DMS114 treated with DMSO at 0.1 percent for 48 hours (cell line): ENCODE results near the gene ZKSCAN8.

Experiments
- DNase-seq: peaks from one replicate; lab custom pipeline; 2025; ENCODE audit not compliant: unreplicated experiment; lab: John Stamatoyannopoulos, UW

Gene ZKSCAN8

DNA sequence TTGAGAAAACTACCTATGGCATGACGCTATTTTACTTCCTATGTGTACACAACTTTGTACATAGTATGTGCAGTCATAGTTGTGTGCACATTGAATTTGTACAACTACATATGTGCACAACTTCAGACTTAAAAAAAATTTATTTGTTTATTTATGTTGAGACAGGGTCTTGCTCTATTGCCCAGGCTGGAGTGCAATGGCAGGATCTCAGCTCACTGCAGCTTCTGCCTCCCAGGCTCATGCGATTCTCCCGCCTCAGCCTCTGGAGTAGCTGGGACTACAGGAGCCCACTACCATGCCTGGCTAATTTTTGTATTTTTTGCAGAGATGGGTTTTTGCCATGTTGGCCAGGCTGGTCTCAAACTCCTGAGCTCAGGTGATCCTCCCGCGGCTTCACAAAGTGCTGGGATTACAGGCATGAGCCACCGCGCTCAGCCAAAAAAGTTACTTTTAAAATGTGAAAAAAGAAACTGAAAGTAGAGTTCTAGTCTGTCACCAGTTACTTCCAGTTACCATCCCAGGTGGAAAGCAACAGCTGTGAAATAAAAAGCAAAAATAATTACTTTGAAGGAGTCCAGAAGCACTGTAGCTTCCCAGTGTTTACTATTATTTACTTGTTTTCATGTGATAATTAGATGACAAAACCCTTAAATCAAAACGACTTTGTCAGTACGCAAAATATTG, 1.7 kb upstream of the ZKSCAN8 start:
- DNase-seq = no peak

DNA sequence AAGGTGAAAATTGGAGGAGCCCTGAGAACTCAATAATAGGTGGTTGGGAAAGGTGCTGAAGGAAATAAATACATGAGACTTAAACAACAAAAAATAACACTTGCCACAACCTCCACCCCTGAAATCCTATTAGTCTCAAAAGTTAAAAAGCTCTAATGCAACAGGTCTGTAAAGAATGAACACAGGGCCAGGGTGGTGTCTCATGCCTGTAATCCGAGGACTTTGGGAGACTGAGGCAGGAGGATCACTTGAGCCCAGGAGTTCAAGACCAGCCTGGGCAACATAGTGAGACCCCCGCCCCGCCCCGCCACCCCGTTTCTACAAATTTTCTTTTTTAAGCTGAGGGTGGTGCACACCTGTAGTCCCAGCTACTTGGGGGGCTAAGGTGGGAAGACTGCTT, 1.1 kb upstream of the ZKSCAN8 start:
- no peak for DNase-seq

DNA sequence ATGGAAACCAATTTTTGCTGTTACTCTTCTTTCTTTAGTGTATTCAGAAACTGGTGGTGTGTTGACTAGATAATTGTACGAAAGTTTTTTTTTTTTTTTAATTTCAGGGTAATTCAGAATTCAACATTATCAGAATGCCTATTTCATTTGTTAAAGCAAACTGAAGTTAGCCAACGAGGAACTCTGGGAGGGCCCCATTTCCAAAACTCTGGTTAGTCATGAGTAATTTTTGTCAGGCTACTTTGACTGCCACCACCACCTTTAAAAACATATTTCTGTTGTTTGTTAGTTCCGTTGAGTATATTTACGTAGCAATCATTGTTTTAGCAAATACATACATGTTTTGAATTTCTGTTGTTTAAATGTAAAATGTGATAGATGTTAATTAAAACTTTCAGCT, 763 bp downstream of the ZKSCAN8 start:
- no peak for DNase-seq

DNA sequence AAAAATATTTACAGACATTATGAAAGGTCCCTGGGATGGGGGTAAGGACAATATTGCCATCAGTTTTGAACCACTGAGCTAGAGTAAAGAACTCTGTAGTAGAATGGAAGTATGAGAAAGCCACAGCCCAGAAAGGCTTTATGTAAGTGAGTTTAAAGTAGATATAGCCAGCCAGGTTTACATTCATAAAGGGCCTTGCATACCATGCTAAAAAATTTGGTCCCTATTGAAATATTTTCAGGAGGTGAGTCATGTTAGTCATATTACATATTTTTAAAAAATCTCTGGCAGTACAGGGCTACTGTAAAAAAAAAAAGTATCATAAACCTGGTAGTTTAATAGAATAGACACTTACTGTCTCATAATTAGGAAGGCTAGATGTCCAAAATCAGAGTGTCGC, 3.5 kb downstream of the ZKSCAN8 start:
- no peak for DNase-seq

DNA sequence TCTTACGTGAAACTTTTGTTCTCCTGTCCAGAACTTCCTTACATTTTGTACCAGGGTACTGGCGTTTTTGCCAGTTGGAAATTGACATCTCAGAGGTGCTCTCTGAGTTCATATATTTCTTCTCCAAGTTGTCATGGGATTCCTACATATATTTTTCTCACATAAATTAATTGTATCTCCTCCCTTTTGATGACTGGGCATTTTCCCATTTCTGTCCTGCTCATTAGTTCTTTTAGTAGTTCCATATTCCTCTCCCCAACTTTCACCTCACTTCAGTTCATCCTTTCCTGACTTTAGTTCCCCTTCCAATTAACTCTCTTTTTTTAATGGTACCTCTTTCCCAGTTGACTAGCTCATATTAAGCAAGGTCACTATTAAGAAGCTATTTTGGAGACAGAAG, 10.8 kb downstream of the ZKSCAN8 start:
- DNase-seq = no peak

DNA sequence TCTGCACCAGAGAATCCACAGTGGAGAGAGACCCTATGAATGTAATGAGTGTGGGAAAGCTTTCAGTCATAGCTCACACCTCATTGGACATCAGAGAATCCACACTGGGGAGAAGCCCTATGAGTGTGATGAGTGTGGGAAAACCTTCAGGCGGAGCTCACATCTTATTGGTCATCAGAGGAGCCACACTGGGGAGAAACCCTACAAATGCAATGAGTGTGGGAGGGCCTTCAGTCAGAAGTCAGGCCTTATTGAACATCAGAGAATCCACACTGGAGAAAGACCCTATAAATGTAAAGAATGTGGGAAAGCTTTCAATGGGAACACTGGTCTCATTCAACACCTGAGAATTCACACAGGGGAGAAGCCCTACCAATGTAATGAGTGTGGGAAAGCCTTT, 11.9 kb downstream of the ZKSCAN8 start:
- no peak for DNase-seq

DNA sequence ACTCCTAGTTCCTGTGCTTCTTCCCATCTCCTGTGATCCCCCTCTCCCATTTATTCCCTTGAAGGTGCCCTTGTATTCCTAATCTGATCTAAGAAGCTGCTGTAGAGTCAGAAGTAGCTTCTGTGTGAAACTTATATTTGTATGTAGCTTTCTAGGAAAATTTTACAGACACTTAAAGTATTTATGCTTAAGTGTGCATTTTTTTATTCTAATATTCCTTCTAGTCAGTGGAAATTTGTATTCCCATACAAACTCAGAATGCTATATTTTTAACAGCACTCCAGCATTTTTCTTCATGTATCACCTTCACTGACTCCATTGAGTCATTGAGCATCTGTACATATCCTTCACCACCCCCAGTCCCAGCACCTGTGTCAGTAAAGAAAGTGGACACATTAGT, 12.7 kb downstream of the ZKSCAN8 start:
- DNase-seq = no peak

DNA sequence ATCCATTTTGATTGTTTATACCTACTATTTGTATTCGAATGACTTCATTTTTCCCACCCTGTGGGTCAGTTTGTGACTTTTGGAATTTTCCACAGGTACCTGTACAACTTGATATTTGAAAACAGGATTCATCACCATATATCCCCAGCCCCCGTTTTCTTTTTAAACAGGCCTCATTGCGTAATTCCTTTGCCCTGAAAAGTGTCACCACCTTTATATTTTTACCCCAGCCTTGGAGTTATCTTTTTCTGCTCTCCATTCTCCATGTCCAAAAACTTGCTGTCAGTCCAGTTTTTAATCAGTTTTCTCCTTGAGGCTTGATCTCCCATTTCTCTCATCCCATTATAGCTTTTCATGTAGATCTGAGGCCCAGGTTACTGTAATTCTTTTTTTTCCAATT, 16.6 kb downstream of the ZKSCAN8 start:
- no peak for DNase-seq

DNA sequence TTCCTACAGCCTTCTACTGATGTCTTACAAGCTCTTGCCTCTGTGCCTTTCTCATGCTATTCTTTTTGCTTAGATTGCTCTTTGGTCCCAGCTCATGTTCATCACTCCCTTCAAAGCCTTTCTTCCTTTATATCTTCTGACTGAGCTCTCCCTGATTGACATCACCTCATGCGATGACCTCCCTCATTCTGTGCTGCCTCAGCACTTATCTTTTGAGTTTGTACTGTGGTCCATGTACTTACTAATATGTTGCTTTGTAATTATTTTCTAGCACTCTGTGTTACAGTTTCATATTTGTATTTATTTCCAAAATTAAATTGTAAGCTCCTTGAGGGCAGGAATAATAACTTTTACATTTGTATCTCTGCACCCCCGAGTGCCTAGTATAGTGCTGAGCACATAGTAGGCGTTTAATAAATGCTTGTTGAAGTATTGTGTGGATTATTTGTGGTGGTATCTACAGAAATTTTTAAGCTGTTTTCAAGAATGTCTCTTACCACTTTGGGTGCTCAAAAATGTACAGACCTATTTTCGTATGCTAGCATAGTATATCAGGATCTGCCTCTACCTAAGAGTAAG, 17.4 kb downstream of the ZKSCAN8 start:
- no peak for DNase-seq

DNA sequence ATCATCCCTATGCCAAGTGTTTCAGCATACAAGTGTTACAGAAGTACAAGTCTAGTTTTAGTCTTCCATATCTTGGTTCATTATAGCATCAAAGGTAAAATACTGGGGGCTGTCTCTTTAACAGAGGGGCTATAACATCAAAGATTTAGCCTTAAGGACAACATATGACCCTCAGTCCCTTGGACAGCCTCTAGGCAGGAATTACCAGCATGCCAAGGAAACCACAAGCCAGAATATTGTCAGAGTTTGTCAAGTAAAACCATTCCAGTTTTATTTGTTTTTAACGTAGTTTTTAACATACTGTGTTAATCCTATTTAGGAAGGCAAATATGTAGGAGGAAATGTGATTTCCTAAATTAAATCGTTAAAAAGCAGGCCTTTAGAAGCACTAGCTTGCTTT, 18.6 kb downstream of the ZKSCAN8 start:
- DNase-seq = no peak

DNA sequence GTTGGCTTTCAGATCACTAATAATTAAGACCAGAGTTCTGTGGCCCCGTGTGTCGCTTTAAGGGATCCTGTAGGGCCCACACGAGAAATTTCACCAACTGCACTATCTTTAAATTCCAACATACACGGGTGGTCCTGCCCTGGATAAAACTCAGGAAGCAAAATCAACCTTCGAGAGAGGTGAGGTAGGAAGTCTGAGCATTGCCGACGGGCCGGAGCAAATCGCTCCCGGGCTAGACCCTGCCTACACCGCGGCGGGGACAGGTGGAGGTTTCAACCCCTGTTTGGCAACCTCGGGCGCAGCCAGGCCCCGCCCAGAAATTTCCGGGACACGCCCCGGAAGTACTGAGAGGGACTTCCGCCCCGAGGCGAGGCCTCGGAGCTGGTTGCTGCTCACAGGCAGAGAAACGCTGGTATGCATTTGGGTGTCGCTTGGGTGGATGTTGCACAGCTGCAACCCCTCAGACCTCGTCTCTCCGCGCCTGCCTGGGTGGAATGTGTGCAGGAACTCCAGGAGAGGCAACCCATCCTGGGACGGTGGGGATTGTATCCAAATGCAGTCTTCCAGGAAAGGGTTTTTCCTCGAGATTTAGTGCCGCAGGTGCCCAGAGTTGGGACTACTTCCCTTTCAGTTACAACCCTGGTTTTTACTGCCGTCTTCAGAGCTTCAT, 19.9 kb downstream of the ZKSCAN8 start:
- no peak for DNase-seq

DNA sequence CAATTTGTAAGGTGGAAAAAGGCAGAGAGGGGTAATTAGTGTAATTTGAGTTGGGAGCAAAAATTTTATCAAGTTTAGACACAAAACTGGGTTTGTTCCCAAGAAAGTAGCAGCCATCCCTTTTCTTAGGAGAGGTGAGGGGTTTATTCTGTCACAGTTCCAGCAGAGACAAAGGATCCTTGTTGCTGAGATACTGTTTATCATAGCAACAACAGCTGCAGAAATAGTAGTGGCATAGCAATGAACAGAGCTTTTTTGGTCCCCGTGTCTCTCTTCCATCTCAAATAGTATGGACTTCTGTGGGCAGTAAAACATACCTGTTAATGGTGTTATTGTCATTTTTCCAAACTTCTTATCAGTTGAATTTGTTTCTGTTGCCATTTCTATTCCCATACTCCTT, 23.9 kb downstream of the ZKSCAN8 start:
- no peak for DNase-seq

DNA sequence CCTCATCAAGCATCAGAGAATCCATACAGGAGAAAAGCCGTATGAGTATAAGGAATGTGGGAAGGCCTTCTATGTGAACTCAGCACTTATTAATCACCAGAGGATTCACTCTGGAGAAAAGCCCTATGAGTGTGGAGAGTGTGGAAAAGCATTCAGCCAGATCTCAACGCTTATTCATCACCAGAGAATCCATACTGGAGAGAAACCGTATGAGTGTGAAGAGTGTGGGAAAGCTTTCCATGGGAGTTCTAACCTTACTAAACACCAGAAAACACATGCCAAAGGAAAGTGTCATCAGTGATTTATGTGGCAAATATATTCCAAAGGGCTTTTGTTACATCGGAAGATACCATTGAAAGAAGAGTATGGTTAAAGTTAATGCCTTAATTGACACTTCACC, 25.4 kb downstream of the ZKSCAN8 start:
- no peak for DNase-seq

DNA sequence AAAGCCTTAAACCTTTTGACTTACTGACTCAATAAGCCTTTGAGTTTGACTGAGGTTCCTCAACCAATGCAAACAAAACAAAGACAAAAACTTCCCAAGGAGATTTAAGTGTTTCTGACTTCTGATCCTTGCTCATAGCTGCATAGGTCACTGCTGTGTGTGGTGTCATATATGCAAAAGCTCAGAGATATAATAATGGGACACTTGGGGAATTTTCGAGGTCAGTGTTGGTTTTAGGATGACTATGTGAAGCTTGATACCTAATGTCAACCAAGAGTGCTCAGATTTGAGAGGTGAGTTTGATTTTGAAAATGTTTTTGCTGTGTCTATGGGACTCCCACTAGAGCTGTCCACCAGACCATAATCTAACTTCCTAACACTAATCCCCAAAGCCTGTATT, 26.2 kb downstream of the ZKSCAN8 start:
- no peak for DNase-seq

DNA sequence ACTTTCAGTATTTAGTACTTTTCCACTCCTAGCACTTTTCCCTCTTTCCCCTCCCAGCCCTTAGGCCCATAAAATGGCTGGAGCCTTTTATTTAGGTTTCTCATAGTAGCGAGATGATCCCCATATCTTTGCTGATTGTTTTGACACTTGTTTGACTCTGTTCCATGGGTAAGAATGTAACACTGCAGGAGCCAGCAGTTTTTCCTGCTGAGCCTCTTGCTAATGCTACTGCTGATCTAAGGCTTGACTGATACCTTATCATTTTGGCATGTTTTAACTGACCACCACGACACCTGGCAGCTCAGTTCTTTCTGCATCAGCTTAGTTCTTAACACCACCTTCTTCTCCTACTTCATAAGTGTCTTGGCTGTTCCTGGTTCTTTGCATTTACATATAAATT, 29.6 kb downstream of the ZKSCAN8 start:
- no peak for DNase-seq

DNA sequence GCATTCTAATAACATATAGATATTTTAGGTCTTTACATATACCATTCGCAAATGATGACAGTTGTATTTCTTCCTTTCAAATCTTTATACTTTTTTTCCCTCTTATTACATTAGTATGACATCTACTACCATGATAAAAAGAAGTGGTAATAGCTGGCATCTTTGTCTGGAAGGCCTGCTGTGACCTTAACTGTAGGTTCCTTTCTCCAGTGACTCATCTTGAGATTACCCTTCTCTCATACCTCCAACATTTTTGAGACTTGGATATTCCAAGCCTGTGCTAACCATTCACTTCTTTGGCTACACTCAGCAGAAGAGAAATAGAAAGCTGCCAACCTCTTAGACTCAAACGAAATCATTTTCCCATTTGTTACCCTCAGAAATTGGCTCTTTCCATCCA, 30.3 kb downstream of the ZKSCAN8 start:
- DNase-seq = no peak

DNA sequence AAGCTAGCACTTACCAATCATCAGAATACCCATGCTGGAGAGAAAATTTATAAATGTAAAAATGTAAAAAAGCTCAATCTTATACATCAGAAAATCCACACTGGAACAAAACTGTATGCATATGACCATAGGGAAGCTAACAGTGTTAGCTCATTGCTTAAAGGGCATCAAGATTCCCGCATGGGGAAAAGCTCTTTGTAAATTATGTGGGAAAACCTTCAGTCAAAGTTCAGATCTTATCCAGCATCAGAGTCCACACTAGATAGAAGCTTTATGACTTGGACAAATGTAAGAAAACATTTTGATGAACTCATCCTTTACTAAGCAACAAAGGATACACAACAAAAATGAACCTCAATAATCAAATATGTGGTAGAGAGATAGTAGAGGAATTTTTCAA, 34.7 kb downstream of the ZKSCAN8 start:
- no peak for DNase-seq

DNA sequence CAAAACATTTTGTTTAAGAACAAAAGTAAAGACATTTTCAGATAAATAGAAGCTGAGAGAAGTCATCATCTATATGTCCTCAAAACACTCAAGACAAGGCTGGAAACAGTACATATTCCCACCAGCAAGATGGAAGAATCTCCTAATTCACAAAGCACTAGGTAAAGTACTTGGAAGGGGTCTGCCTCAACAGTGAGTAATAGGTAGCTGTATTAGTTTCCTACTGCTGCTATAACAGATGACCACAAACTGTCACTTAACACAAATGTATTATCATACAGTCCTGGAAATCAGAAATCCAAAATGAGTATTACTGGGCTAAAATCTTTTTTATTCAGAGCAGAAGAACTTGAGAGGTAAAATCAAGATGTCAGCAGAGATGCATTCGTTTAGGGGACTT, 40.6 kb downstream of the ZKSCAN8 start:
- DNase-seq = no peak

DNA sequence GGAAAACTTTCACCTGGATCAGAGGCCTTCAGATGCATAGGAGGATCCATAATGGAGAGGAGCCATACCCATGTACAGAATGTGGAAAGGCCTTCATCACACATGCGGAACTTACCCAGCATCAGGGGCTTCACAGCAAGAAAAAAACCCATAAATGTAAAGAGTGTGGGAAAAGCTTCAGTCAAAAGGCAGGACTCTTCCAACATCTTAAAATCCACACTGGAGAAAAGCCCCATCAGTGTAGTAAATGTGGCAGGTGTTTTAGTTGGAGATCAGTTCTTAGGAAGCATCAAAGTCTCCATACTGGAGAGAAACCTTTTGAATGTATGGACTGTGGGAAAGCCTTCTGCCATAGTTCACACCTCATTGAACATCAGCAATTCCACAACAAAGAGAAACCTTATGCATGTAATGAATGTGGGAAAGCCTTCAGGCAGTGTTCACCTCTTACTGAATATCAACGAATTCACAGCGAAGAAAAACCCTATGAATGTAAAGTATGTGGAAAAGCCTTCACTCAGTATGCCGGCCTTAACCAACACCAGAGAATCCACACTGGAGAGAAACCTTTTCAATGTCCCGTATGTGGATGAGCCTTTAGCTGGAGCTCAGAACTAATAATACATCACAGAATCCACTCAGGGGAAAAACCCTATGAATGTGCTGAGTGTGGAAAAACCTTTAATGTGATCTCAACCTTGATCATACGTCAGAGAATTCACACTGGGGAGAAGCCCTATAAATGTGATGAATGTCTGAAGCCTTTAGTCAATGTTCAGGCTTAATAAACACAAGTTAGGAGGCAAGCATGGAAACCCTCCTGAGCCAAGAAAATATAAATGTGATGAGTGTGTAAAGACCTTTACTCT, 46.7 kb downstream of the ZKSCAN8 start:
- no peak for DNase-seq

DNA sequence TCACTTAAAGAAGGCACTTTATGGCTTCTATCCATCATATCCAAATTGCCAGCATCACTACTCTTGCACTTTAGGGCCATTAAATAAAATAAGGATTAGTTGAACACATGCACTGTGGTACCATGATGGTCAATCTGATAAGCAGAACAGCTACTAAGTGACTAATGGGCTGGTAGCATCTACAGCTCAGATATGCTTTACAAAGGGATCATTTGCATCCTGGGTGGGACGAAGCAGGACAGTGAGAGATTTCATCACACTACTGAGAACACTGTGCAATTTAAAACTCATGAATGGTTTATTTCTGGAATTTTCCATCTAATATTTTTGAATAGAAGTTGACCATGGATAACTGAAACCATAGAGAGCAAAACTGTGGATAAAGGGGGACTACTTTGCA, 58.3 kb downstream of the ZKSCAN8 start:
- no peak for DNase-seq

DNA sequence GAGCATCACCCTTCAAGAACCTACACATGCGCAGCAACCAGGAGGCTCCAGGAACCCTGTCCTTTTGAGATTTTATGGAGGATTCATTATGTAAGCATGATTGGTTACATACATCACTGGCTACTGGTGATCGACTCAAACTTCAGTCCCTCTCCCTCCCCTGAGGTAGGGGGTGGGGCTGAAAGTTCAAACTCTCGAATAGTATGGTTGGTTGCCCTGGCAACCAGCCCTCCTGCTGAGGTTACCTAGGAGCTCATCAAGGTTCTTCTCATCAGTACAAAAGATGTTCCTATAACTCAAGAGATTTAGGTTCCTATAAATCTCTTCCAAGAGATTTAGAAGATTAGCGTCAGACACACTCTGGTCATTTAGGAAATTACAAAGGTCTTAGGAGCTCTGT, 61.5 kb downstream of the ZKSCAN8 start:
- DNase-seq = no peak

DNA sequence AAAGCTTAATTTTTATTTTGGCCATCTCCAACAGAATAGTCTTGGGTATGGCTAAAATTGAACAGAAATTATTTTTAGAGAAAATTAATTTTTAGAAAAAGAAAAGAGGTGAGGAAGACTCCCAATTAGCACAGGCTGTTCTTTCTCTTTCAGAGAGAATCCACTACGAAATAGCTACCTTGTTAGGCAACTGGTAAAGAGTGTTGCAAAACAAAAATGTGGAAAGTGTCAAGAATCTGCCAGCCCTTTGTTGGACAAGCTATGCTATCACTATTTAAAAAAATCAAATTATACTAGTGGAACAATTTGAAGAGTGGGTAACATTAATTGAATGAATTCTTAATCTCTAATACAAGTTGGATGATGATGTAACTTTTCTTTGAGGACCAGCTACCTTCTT, 64.2 kb downstream of the ZKSCAN8 start:
- DNase-seq = no peak
